Osteocyte (in vitro differentiated cells): ENCODE results near the gene RFLNA. TPM values are rescaled to one million over a fixed set of nuclear protein-coding genes. Genes with fewer than 3 reads are reported as not detected.
A peak's percentile ranks its signal among the peaks of the same experiment; 100 is the strongest.

Experiments used
- DNase-seq: peaks from one replicate; pipeline ENCODE4 v3.0.0; 2021; ENCODE audit warnings: mixed read lengths; ENCODE audit not compliant: unreplicated experiment; ENCODE audit errors: extremely low spot score
- H3K27ac Mint-ChIP-seq: one replicate; pipeline ENCODE4 v1.8.0; 2021; ENCODE audit warnings: mild to moderate bottlenecking, mixed read lengths; ENCODE audit not compliant: unreplicated experiment
- H3K27me3 Mint-ChIP-seq: one replicate; pipeline ENCODE4 v1.8.0; 2021; ENCODE audit warnings: mixed read lengths; ENCODE audit not compliant: unreplicated experiment
- H3K36me3 Mint-ChIP-seq: one replicate; pipeline ENCODE4 v1.8.0; 2021; ENCODE audit warnings: mixed read lengths; ENCODE audit not compliant: unreplicated experiment
- H3K4me1 Mint-ChIP-seq: one replicate; pipeline ENCODE4 v1.8.0; 2021; ENCODE audit warnings: mixed read lengths; ENCODE audit not compliant: unreplicated experiment
- H3K4me3 Mint-ChIP-seq: one replicate; pipeline ENCODE4 v1.8.0; 2021; ENCODE audit warnings: mild to moderate bottlenecking, moderate library complexity, mixed read lengths; ENCODE audit not compliant: unreplicated experiment
- H3K9me3 Mint-ChIP-seq: one replicate; pipeline ENCODE4 v1.8.0; 2021; ENCODE audit warnings: mixed read lengths; ENCODE audit not compliant: unreplicated experiment
- CTCF ChIP-seq: fragments of 200-600 bp; sonication (generic); IDR thresholded peaks from 2 replicates; pipeline ENCODE4 v1.5.0; 2021; ENCODE audit warnings: antibody characterized with exemption, mild to moderate bottlenecking, moderate library complexity
- long read RNA-seq: library from polyadenylated mRNA; unstranded; transcript quantifications from one replicate; pipeline ENCODE4 v2.0.0, GENCODE V29; 2021
- total RNA-seq: library from RNA; stranded (reverse); gene quantifications from 2 replicates; pipeline ENCODE4 v1.2.1, GENCODE V29; 2021

The RFLNA gene
- 0.91 and 1.4 TPM in 2 replicates for total RNA-seq
- long read RNA-seq, result 0 reads

- no peak for DNase-seq
- peaks cover 12% of the 10 kb centered on the region for H3K27me3 Mint-ChIP-seq
- H3K27ac Mint-ChIP-seq, result no peak within 1 kb of the TSS
- peak within 1 kb of the TSS; percentile 72 for H3K4me3 Mint-ChIP-seq
- no peaks in the 10 kb centered on the region for H3K9me3 Mint-ChIP-seq
- TF ChIP-seq CTCF, result no peak
- no peaks in the 10 kb centered on the region for H3K36me3 Mint-ChIP-seq
- H3K4me1 Mint-ChIP-seq, result peaks cover 17% of the 10 kb centered on the region
These were observed at the start of gene RFLNA for GRCh38 chr12:124294780-124295341. Gene RFLNA (plus strand): TSS chr12:124295093. CDS start chr12:124295430, 337 bp downstream.

GRCh38 chr12:124247331-124247730 is 47.6 kb upstream of the RFLNA start:
- no peak for TF ChIP-seq CTCF
- Mint-ChIP-seq H3K4me1 (no peaks in the 10 kb centered on the region), H3K9me3 (peaks cover 9% of the 10 kb centered on the region), H3K36me3 (no peaks in the 10 kb centered on the region), H3K27me3 (peaks cover 27% of the 10 kb centered on the region), H3K27ac (no peak overlapping the region), H3K4me3 (no peak overlapping the region)
- no peak for DNase-seq

GRCh38 chr12:124248941-124249825 is 45.7 kb upstream of the RFLNA start:
- DNase-seq, result no peak
- no peak for TF ChIP-seq CTCF
- Mint-ChIP-seq H3K4me3 (no peak overlapping the region), H3K9me3 (peaks cover 9% of the 10 kb centered on the region), H3K4me1 (no peaks in the 10 kb centered on the region), H3K27me3 (peaks cover 12% of the 10 kb centered on the region), H3K27ac (no peak overlapping the region), H3K36me3 (no peaks in the 10 kb centered on the region)

GRCh38 chr12:124251186-124251585 is 43.7 kb upstream of the RFLNA start:
- Mint-ChIP-seq H3K4me3 (no peak overlapping the region), H3K27ac (no peak overlapping the region), H3K36me3 (no peaks in the 10 kb centered on the region), H3K4me1 (peaks cover 6% of the 10 kb centered on the region), H3K27me3 (peaks cover 15% of the 10 kb centered on the region), H3K9me3 (peaks cover 9% of the 10 kb centered on the region)
- no peak for DNase-seq
- TF ChIP-seq CTCF, result no peak

GRCh38 chr12:124252964-124253363 is 41.9 kb upstream of the RFLNA start:
- peaks cover 7% of the 10 kb centered on the region for H3K4me1 Mint-ChIP-seq

More at GRCh38 chr12:124252964-124253363, 41.9 kb upstream of the RFLNA start:
- no peak for DNase-seq
- no peak overlapping the region for H3K4me3 Mint-ChIP-seq
- no peaks in the 10 kb centered on the region for H3K36me3 Mint-ChIP-seq
- H3K27me3 Mint-ChIP-seq, result peaks cover 31% of the 10 kb centered on the region
- no peak for TF ChIP-seq CTCF
- no peak overlapping the region for H3K27ac Mint-ChIP-seq
- no peaks in the 10 kb centered on the region for H3K9me3 Mint-ChIP-seq
